ENCODE measurements around the gene MYO3B. TPM values are rescaled to one million over a fixed set of nuclear protein-coding genes. Genes with fewer than 3 reads are reported as not detected.

Gene MYO3B
- polyA plus RNA-seq, 2 of the 4 experiments (the other 2 are of a cell fraction), result 0.01 TPM; not detected in 1

DNA sequence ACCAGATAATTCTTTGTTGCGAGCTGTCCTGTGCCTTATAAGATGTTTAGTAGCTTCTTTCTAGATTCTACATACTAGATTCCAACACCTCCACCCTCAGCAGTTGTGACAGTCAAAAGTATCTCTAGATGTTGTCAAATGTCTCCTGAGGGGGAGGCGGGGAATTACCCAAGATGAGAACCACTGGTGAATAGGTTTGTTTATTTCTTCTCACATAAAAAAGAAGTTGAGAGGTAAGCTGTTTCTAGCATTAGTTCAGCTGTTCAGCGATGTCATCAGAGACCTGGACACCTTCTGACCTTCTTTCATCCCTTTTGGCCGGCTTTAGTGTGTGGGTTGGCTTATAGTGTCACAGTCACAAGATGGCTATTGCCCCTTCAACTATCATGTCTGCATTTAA is 299.7 kb downstream of the MYO3B start:
- no peak for TF ChIP-seq PHF8 (IDR thresholded peaks at IDR 0.05; ENCODE audit: borderline replicate concordance, low read depth)
- TF ChIP-seq RNF2 (IDR thresholded peaks at IDR 0.05; ENCODE audit: borderline replicate concordance, low read depth), result no peak
- no peak for TF ChIP-seq RFX5 (IDR thresholded peaks at IDR 0.05)
- TF ChIP-seq, protein P1, sequence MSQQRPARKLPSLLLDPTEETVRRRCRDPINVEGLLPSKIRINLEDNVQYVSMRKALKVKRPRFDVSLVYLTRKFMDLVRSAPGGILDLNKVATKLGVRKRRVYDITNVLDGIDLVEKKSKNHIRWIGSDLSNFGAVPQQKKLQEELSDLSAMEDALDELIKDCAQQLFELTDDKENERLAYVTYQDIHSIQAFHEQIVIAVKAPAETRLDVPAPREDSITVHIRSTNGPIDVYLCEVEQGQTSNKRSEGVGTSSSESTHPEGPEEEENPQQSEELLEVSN (IDR thresholded peaks at IDR 0.05; ENCODE audit: borderline replicate concordance, low read depth), result no peak
- DNase-seq (ENCODE audit: low read depth in 1 of 2, low spot score in 1 of 2) (no peak), ATAC-seq (no peak), FAIRE-seq (no peak)
- H3K27ac ChIP-seq, result no peak overlapping the region
- 23% methylated on average over 4 of the region's 4 CpGs for WGBS (ENCODE audit: missing lambda C conversion rate)
- no peak overlapping the region for H3K4me2 ChIP-seq
- no peaks in the 10 kb centered on the region for H3K9me3 ChIP-seq
- H3K4me1 ChIP-seq, result no peaks in the 10 kb centered on the region
- ChIA-PET POLR2A (no interaction called here), CTCF (no interaction called here)
- no peak overlapping the region for H3K4me3 ChIP-seq

DNA sequence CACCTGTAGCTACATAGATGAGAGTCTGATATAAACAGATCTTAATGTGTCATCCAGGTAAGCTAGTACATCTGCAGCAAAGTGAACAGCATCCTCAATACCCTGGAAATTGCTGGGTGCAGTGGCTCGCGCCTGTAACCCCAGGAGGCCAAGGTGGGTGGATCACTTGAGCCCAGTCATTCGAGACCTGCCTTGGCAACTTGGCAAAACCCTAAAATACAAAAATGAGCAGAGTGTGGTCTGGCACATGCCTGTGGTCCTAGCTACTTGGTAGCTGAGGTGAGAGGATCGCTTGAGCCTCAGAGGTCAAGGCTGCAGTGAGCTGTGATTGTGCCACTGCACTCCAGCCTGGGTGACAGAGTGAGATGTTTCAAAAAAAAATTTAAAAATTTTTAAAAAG is 303.3 kb downstream of the MYO3B start:
- ATAC-seq (no peak), FAIRE-seq (no peak), DNase-seq (ENCODE audit: low read depth in 1 of 2, low spot score in 1 of 2) (no peak)
- ChIA-PET CTCF (interaction anchor here (0.6 kb wide), 1 partner anchor 124 kb away, joined by 4 read pairs; no protein-coding TSS in a partner anchor), POLR2A (no interaction called here)
- Histone ChIP-seq H3K27ac (no peak overlapping the region), H3K9me3 (no peaks in the 10 kb centered on the region), H3K4me2 (no peak overlapping the region), H3K4me3 (no peak overlapping the region), H3K4me1 (no peaks in the 10 kb centered on the region)
- TF ChIP-seq, protein P2, sequence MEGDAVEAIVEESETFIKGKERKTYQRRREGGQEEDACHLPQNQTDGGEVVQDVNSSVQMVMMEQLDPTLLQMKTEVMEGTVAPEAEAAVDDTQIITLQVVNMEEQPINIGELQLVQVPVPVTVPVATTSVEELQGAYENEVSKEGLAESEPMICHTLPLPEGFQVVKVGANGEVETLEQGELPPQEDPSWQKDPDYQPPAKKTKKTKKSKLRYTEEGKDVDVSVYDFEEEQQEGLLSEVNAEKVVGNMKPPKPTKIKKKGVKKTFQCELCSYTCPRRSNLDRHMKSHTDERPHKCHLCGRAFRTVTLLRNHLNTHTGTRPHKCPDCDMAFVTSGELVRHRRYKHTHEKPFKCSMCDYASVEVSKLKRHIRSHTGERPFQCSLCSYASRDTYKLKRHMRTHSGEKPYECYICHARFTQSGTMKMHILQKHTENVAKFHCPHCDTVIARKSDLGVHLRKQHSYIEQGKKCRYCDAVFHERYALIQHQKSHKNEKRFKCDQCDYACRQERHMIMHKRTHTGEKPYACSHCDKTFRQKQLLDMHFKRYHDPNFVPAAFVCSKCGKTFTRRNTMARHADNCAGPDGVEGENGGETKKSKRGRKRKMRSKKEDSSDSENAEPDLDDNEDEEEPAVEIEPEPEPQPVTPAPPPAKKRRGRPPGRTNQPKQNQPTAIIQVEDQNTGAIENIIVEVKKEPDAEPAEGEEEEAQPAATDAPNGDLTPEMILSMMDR (IDR thresholded peaks at IDR 0.05), result no peak
- no peak for TF ChIP-seq FOSB (CRISPR knock-in tag; IDR thresholded peaks at IDR 0.05)
- no peak for TF ChIP-seq HEYL (CRISPR knock-in tag; IDR thresholded peaks at IDR 0.05)
- TF ChIP-seq PHF8 (IDR thresholded peaks at IDR 0.05; ENCODE audit: borderline replicate concordance, low read depth), result no peak
- whole genome bisulfite sequencing (ENCODE audit: missing lambda C conversion rate), result 59% methylated on average over 4 of the region's 4 CpGs

DNA sequence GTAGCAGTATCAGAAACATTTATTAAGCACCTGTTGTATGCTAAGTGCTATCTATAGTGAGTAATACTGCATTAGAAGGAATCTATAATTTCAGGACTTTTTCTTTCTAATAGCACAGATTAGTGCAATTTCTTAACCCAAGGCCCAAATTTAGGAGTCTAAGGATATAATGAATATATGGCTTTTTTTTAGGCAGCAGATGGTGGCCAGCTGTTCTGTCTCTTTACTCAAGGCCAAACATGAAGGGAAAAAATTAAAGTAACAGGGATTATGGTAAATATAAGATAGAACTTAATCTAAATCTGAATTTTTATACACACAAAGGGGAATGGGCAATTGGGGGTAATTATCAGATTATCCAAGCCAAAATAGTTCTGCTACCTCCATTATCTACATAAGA is 306.6 kb downstream of the MYO3B start:
- Histone ChIP-seq H3K4me3 (no peak overlapping the region), H3K27ac (no peak overlapping the region), H3K4me1 (no peaks in the 10 kb centered on the region), H3K4me2 (no peak overlapping the region), H3K9me3 (no peaks in the 10 kb centered on the region)
- ChIA-PET POLR2A (no interaction called here), CTCF (no interaction called here)
- FAIRE-seq (no peak), ATAC-seq (no peak), DNase-seq (ENCODE audit: low read depth in 1 of 2, low spot score in 1 of 2) (no peak)
- TF ChIP-seq TFCP2L1 (CRISPR knock-in tag; IDR thresholded peaks at IDR 0.05) (no peak), BHLHE40 (IDR thresholded peaks at IDR 0.05; ENCODE audit: low read depth, low read length) (no peak), EHMT2 (IDR thresholded peaks at IDR 0.05; ENCODE audit: low read depth) (no peak), MAZ (IDR thresholded peaks at IDR 0.05; ENCODE audit: borderline replicate concordance, low read depth, low read length) (no peak)
- TF ChIP-seq, protein P3, sequence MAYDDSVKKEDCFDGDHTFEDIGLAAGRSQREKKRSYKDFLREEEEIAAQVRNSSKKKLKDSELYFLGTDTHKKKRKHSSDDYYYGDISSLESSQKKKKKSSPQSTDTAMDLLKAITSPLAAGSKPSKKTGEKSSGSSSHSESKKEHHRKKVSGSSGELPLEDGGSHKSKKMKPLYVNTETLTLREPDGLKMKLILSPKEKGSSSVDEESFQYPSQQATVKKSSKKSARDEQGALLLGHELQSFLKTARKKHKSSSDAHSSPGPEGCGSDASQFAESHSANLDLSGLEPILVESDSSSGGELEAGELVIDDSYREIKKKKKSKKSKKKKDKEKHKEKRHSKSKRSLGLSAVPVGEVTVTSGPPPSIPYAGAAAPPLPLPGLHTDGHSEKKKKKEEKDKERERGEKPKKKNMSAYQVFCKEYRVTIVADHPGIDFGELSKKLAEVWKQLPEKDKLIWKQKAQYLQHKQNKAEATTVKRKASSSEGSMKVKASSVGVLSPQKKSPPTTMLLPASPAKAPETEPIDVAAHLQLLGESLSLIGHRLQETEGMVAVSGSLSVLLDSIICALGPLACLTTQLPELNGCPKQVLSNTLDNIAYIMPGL (CRISPR knock-in tag; IDR thresholded peaks at IDR 0.05; ENCODE audit: borderline replicate concordance), result no peak
- TF ChIP-seq, protein P4, sequence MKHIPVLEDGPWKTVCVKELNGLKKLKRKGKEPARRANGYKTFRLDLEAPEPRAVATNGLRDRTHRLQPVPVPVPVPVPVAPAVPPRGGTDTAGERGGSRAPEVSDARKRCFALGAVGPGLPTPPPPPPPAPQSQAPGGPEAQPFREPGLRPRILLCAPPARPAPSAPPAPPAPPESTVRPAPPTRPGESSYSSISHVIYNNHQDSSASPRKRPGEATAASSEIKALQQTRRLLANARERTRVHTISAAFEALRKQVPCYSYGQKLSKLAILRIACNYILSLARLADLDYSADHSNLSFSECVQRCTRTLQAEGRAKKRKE (CRISPR knock-in tag; IDR thresholded peaks at IDR 0.05; ENCODE audit: low read depth), result no peak
- TF ChIP-seq, protein P5, sequence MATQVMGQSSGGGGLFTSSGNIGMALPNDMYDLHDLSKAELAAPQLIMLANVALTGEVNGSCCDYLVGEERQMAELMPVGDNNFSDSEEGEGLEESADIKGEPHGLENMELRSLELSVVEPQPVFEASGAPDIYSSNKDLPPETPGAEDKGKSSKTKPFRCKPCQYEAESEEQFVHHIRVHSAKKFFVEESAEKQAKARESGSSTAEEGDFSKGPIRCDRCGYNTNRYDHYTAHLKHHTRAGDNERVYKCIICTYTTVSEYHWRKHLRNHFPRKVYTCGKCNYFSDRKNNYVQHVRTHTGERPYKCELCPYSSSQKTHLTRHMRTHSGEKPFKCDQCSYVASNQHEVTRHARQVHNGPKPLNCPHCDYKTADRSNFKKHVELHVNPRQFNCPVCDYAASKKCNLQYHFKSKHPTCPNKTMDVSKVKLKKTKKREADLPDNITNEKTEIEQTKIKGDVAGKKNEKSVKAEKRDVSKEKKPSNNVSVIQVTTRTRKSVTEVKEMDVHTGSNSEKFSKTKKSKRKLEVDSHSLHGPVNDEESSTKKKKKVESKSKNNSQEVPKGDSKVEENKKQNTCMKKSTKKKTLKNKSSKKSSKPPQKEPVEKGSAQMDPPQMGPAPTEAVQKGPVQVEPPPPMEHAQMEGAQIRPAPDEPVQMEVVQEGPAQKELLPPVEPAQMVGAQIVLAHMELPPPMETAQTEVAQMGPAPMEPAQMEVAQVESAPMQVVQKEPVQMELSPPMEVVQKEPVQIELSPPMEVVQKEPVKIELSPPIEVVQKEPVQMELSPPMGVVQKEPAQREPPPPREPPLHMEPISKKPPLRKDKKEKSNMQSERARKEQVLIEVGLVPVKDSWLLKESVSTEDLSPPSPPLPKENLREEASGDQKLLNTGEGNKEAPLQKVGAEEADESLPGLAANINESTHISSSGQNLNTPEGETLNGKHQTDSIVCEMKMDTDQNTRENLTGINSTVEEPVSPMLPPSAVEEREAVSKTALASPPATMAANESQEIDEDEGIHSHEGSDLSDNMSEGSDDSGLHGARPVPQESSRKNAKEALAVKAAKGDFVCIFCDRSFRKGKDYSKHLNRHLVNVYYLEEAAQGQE (IDR thresholded peaks at IDR 0.05), result no peak
